ENCODE results near the gene LAMB2. TPM values are rescaled to one million over a fixed set of nuclear protein-coding genes. Genes with fewer than 3 reads are reported as not detected.

The LAMB2 gene
- total RNA-seq, 2 donors from 2014 or later, result 1,056 to 1,180 TPM

DNA sequence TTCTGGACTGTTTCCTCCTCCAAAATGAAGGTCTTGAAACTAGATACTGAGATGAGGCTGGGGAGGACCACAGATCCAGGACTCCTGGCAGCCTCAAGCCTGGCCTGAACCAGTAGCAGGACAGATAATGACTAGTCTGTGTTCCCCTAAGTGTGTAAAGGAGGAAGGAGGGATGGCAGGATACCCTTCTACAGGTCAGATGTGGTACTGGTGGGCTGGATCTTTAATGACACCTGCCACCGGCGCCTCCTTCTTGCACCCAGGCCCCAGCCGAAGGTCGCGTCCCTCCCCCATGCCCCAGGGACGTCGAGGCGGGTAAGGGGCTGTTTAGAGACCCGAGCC, 12.8 kb downstream of the LAMB2 start:
- Histone ChIP-seq H3K9me3 (no peaks in the 10 kb centered on the region), H3K36me3 (peaks cover 79% of the 10 kb centered on the region), H3K27ac (peak overlapping the region; percentile 94), H3K27me3 (no peaks in the 10 kb centered on the region), H3K4me1 (peaks cover 0 to 20% of the 10 kb centered on the region in 2 donors), H3K4me3 (peak overlapping the region; percentile 84 to 96)
- no peak for DNase-seq (ENCODE audit: low spot score)
- TF ChIP-seq, protein P1, sequence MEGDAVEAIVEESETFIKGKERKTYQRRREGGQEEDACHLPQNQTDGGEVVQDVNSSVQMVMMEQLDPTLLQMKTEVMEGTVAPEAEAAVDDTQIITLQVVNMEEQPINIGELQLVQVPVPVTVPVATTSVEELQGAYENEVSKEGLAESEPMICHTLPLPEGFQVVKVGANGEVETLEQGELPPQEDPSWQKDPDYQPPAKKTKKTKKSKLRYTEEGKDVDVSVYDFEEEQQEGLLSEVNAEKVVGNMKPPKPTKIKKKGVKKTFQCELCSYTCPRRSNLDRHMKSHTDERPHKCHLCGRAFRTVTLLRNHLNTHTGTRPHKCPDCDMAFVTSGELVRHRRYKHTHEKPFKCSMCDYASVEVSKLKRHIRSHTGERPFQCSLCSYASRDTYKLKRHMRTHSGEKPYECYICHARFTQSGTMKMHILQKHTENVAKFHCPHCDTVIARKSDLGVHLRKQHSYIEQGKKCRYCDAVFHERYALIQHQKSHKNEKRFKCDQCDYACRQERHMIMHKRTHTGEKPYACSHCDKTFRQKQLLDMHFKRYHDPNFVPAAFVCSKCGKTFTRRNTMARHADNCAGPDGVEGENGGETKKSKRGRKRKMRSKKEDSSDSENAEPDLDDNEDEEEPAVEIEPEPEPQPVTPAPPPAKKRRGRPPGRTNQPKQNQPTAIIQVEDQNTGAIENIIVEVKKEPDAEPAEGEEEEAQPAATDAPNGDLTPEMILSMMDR (IDR thresholded peaks at IDR 0.05), result no peak

DNA sequence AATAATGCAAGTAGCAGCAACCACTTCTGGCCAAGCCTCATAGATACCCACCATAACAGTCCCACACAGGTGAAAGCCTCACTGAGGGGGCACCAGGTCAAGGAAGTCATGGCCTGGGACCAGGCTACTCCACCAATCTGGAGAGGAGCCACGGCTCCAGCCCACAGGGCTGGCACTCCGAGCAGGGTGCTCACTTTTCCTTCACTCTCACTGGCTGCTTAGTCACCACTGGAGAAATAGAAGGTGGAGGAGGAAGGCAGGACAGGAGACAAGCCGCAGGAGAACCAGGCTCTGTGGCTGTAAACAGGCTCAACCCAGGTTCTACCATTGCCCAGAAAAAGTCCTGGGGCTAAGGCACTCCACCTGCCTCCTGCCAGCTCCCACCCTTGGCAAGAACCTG, 13.4 kb downstream of the LAMB2 start:
- H3K27me3 ChIP-seq, result no peaks in the 10 kb centered on the region
- H3K36me3 ChIP-seq, result peaks cover 79% of the 10 kb centered on the region
- H3K4me1 ChIP-seq, result peaks cover 0 to 20% of the 10 kb centered on the region in 2 donors
- no peak for DNase-seq (ENCODE audit: low spot score)
- H3K27ac ChIP-seq, result peak overlapping the region; percentile 94
- peak overlapping the region; percentile 84 to 96 for H3K4me3 ChIP-seq
- TF ChIP-seq, protein P1 (IDR thresholded peaks at IDR 0.05), result no peak
- no peaks in the 10 kb centered on the region for H3K9me3 ChIP-seq

DNA sequence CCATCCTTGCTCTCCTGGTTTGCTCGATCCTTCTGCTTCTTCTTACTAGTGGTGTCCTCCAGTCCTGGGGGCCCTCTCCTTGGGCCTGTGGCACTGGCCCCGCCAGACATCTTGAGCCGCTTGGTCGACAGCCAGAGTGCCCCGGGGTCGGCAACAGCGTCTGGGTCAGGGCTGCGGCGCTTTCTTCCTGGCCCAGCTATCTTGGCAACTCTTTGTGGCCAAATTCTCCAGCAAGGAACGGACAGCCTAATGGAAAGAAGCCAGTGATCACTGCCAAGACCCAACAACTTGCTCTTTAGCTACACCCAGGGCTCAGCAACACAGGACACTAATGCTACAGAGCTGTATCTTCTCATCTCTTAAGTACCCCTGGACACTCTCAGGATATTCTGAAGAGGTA, 13.8 kb downstream of the LAMB2 start:
- TF ChIP-seq, protein P1 (IDR thresholded peaks at IDR 0.05), result no peak
- Histone ChIP-seq H3K4me3 (peak overlapping the region in 1 of 2 donors; percentile 96), H3K27ac (peak overlapping the region; percentile 94), H3K36me3 (peaks cover 79% of the 10 kb centered on the region), H3K27me3 (no peaks in the 10 kb centered on the region), H3K4me1 (peaks cover 0 to 20% of the 10 kb centered on the region in 2 donors), H3K9me3 (no peaks in the 10 kb centered on the region)
- no peak for DNase-seq (ENCODE audit: low spot score)

DNA sequence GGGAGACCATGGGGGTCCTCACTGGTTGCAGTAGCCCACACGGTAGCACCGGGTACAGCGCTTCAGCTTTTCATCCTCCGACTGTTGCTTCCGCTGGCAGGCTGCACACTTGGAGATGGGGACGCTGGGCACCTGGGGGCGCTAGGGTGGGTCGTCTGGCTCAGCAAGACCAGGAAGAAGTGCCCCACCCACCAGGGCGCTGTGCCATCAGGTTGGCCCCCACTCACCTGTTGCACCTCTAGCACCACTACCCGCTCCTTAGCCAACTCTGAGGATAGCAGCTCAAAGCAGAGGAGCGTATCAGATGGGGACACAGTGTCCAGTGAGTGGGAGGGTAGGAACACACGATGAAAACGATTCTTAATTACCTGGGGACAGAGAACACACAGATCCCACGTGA, 20.6 kb downstream of the LAMB2 start:
- Histone ChIP-seq H3K27me3 (no peaks in the 10 kb centered on the region), H3K4me3 (no peak overlapping the region), H3K27ac (no peak overlapping the region), H3K4me1 (no peaks in the 10 kb centered on the region), H3K36me3 (peaks cover 98% of the 10 kb centered on the region), H3K9me3 (no peaks in the 10 kb centered on the region)
- TF ChIP-seq, protein P1 (IDR thresholded peaks at IDR 0.05), result no peak
- no peak for DNase-seq (ENCODE audit: low spot score)

DNA sequence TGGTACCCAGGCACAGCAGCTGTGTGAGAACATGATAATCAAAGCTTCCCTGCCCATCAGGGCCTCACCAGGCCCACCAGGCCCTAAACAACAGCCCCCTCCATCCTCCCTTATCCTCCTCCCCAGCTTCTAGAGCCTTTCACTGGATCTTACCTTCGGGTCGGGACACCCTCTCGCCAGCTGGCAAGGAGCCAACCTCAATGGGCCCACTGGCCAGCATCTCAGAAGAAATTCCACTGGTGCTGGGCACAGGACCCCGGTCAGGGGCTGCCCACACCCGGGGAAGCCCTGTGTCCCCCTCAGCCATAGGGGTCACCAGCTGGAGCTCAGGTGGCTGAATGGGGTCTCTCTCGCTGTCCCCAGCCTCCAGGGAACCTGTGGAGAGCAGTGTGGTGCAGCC, 21.5 kb downstream of the LAMB2 start:
- Histone ChIP-seq H3K27ac (no peak overlapping the region), H3K27me3 (no peaks in the 10 kb centered on the region), H3K9me3 (no peaks in the 10 kb centered on the region), H3K36me3 (peaks cover 90% of the 10 kb centered on the region), H3K4me3 (no peak overlapping the region), H3K4me1 (no peaks in the 10 kb centered on the region)
- DNase-seq (ENCODE audit: low spot score), result no peak
- TF ChIP-seq, protein P1 (IDR thresholded peaks at IDR 0.05), result no peak

DNA sequence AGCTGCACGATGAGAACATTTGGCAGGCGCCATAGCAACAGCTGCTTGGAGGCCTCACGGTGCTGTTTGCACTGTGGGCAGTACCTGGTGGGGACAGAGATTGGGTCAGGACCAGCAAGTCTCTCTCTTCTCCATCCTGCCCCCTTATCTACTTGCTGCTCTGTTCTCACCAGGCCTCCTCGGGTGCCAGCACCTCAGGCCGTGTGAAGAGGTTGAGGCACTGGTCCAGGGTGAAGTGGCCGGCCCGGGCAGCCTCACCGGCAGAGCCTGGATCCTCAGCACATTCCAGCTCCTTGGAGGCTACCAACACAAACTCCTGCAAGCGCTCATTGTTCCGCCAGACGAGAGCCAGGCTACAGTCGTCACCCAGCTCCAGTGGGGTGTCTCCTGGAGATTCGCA, 22.1 kb downstream of the LAMB2 start:
- Histone ChIP-seq H3K36me3 (peaks cover 84% of the 10 kb centered on the region), H3K27ac (no peak overlapping the region), H3K4me3 (no peak overlapping the region), H3K9me3 (no peaks in the 10 kb centered on the region), H3K4me1 (peaks cover 0 to 4% of the 10 kb centered on the region in 2 donors), H3K27me3 (no peaks in the 10 kb centered on the region)
- TF ChIP-seq, protein P1 (IDR thresholded peaks at IDR 0.05), result no peak
- no peak for DNase-seq (ENCODE audit: low spot score)

Measured in right atrium auricular region (tissue), 2 donors.